ENCODE results near the gene ZNF438.
"Not testable (repeated sequence)": the region's sequence is repeated elsewhere in the genome, so short reads cannot be mapped to it uniquely, and the experiment has no call there.

The ZNF438 gene

GRCh38 chr10:31032258-31033132, 830 bp upstream of the ZNF438 start:
- H3K9me3 Mint-ChIP-seq, result no peaks in the 10 kb centered on the region
- no peaks in the 10 kb centered on the region for H3K27me3 Mint-ChIP-seq (ENCODE audit: low read depth)
- H3K27ac Mint-ChIP-seq, result peak overlapping the region; percentile 34 to 100 (median 99)
- TF ChIP-seq CTCF (IDR thresholded peaks at IDR 0.05; ENCODE audit: unreplicated experiment in 3 of 3), result no peak
- peak overlapping the region; percentile 89 to 91 (median 89) for H3K4me3 Mint-ChIP-seq
- no peaks in the 10 kb centered on the region for H3K36me3 Mint-ChIP-seq (ENCODE audit: low read depth)
- peaks cover 53% of the 10 kb centered on the region for H3K4me1 Mint-ChIP-seq

- H3K27me3 Mint-ChIP-seq (ENCODE audit: low read depth), result no peaks in the 10 kb centered on the region
- TF ChIP-seq CTCF (IDR thresholded peaks at IDR 0.05; ENCODE audit: unreplicated experiment in 3 of 3), result no peak
- no peaks in the 10 kb centered on the region for H3K36me3 Mint-ChIP-seq (ENCODE audit: low read depth)
- H3K9me3 Mint-ChIP-seq, result no peaks in the 10 kb centered on the region
- peak overlapping the region; percentile 88 to 89 (median 89) for H3K4me3 Mint-ChIP-seq
- peak overlapping the region; percentile 34 to 100 (median 99) for H3K27ac Mint-ChIP-seq
- H3K4me1 Mint-ChIP-seq, result peaks cover 49% of the 10 kb centered on the region
These were observed 484 bp downstream of the ZNF438 start for GRCh38 chr10:31031205-31031557.

GRCh38 chr10:31030800-31031199, 865 bp downstream of the ZNF438 start:
- no peak for TF ChIP-seq CTCF (IDR thresholded peaks at IDR 0.05; ENCODE audit: unreplicated experiment in 3 of 3)
- H3K27me3 Mint-ChIP-seq (ENCODE audit: low read depth), result no peaks in the 10 kb centered on the region
- H3K4me3 Mint-ChIP-seq, result peak overlapping the region; percentile 88 to 89 (median 89)
- no peaks in the 10 kb centered on the region for H3K36me3 Mint-ChIP-seq (ENCODE audit: low read depth)
- peaks cover 48% of the 10 kb centered on the region for H3K4me1 Mint-ChIP-seq
- H3K27ac Mint-ChIP-seq, result peak overlapping the region; percentile 34 to 100 (median 99)
- no peaks in the 10 kb centered on the region for H3K9me3 Mint-ChIP-seq

GRCh38 chr10:31030260-31030659, 1.4 kb downstream of the ZNF438 start:
- Mint-ChIP-seq H3K4me1 (peaks cover 44% of the 10 kb centered on the region), H3K9me3 (no peaks in the 10 kb centered on the region), H3K4me3 (peak overlapping the region in 2 of 3 experiments; percentile 14 to 30), H3K36me3 (ENCODE audit: low read depth) (no peaks in the 10 kb centered on the region), H3K27ac (peak overlapping the region; percentile 8 to 100 (median 34)), H3K27me3 (ENCODE audit: low read depth) (no peaks in the 10 kb centered on the region)
- TF ChIP-seq CTCF (IDR thresholded peaks at IDR 0.05; ENCODE audit: unreplicated experiment in 3 of 3), result no peak

GRCh38 chr10:31028081-31028480, 3.6 kb downstream of the ZNF438 start:
- Mint-ChIP-seq H3K4me1 (peaks cover 37% of the 10 kb centered on the region), H3K27me3 (ENCODE audit: low read depth) (no peaks in the 10 kb centered on the region), H3K36me3 (ENCODE audit: low read depth) (no peaks in the 10 kb centered on the region), H3K4me3 (peak overlapping the region in 1 of 3 experiments; percentile 3), H3K27ac (peak overlapping the region in 2 of 3 experiments; percentile 34 to 74), H3K9me3 (no peaks in the 10 kb centered on the region)
- TF ChIP-seq CTCF (IDR thresholded peaks at IDR 0.05; ENCODE audit: unreplicated experiment in 3 of 3), result no peak

GRCh38 chr10:31026279-31026678, 5.4 kb downstream of the ZNF438 start:
- not testable (repeated sequence) for H3K27ac Mint-ChIP-seq; H3K4me3 Mint-ChIP-seq; H3K36me3 Mint-ChIP-seq (ENCODE audit: low read depth); H3K9me3 Mint-ChIP-seq; H3K27me3 Mint-ChIP-seq (ENCODE audit: low read depth)
- peaks cover 35% of the 10 kb centered on the region for H3K4me1 Mint-ChIP-seq
